ENCODE results near the gene LCAT.

LCAT gene

DNA sequence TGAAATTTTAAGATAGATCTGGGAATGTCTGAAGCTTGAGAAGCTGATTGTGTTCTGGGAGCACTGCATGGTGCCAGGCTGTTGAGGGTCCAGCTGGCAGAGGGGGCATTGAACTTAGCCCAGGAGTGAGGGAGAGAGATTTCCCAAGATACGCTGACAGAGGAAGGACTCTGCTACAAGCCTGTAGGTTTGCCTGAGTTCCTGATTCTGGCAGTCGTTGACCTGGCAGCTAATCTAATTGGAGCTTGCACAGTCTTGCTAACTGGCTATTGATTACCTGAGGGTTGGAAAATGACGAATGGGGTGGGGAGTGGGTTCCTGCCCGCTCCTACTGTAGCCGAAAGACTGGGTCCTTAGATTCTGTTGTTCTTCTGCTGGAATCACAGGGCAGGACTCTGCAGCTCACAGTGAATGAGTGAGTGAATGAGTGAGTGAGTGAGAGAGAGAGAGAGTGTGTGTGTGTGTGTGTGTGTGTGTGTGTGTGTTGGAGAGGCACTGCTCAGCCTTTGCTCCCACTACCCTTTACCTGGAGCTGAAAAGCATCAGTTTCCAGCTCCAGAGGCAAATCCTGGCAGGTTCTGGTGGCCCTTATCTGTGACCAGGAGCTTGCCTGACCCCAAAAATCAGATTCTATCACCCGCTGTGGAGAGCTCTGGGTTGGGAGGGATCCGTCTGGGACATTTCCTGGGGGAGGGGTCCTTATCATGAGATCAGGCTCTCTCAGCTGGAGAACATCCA is 29.0 kb downstream of the LCAT start:
- TF ChIP-seq ZNF274 (IDR thresholded peaks at IDR 0.05; ENCODE audit: low read depth, low read length) (no peak), SUZ12 (IDR thresholded peaks at IDR 0.05; ENCODE audit: extremely low read depth, insufficient read depth, insufficient read length) (no peak), YY1 (IDR thresholded peaks at IDR 0.05; ENCODE audit: insufficient read depth, insufficient read length) (no peak)
- Histone ChIP-seq H3K9me3 (ENCODE audit: insufficient read depth, low read length) (no peaks in the 10 kb centered on the region), H3K4me3 (ENCODE audit: insufficient read length, low read depth) (no peak overlapping the region), H3K27me3 (ENCODE audit: insufficient read depth, insufficient read length) (no peaks in the 10 kb centered on the region), H3K9ac (ENCODE audit: insufficient read length, low read depth) (peak overlapping the region; percentile 50), H3K4me1 (ENCODE audit: insufficient read depth, insufficient read length) (peaks cover 29% of the 10 kb centered on the region), H3K36me3 (ENCODE audit: insufficient read depth, insufficient read length, low read length) (peaks cover 52% of the 10 kb centered on the region)
- no peak for DNase-seq (ENCODE audit: low read depth, low spot score)

DNA sequence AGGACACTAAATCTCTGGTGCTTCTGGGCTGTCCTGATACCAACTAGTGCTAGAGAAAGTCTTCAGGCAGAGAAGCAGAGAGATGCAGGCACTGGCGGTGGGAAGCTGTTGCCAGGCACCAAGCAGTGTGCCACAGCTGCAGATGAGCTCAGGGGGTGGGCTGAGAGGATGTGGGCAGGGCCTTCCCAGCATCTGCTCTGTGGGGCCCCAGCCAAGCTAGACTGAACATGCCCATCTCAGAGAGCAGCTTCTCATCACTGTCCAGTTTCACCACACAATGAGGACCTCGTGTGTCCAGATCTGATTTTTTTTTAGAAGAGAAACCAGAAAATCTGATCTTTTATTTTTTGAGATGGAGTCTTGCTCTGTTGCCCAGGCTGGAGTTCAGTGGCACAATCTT is 33.8 kb downstream of the LCAT start:
- no peak for TF ChIP-seq YY1 (IDR thresholded peaks at IDR 0.05; ENCODE audit: insufficient read depth, insufficient read length)
- TF ChIP-seq ZNF274 (IDR thresholded peaks at IDR 0.05; ENCODE audit: low read depth, low read length): no peak
- no peak for TF ChIP-seq SUZ12 (IDR thresholded peaks at IDR 0.05; ENCODE audit: extremely low read depth, insufficient read depth, insufficient read length)
- Histone ChIP-seq H3K9me3 (ENCODE audit: insufficient read depth, low read length) (no peaks in the 10 kb centered on the region), H3K36me3 (ENCODE audit: insufficient read depth, insufficient read length, low read length) (peaks cover 40% of the 10 kb centered on the region), H3K4me1 (ENCODE audit: insufficient read depth, insufficient read length) (peaks cover 6% of the 10 kb centered on the region), H3K27me3 (ENCODE audit: insufficient read depth, insufficient read length) (no peaks in the 10 kb centered on the region), H3K4me3 (ENCODE audit: insufficient read length, low read depth) (no peak overlapping the region), H3K9ac (ENCODE audit: insufficient read length, low read depth) (no peak overlapping the region)
- no peak for DNase-seq (ENCODE audit: low read depth, low spot score)

DNA sequence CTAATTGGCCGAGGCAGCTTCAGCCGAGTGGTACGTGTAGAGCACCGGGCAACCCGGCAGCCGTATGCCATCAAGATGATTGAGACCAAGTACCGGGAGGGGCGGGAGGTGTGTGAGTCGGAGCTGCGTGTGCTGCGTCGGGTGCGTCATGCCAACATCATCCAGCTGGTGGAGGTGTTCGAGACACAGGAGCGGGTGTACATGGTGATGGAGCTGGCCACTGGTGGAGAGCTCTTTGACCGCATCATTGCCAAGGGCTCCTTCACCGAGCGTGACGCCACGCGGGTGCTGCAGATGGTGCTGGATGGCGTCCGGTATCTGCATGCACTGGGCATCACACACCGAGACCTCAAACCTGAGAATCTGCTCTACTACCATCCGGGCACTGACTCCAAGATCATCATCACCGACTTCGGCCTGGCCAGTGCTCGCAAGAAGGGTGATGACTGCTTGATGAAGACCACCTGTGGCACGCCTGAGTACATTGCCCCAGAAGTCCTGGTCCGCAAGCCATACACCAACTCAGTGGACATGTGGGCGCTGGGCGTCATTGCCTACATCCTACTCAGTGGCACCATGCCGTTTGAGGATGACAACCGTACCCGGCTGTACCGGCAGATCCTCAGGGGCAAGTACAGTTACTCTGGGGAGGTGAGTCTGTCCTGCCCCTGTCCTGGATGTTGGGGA is 34.7 kb downstream of the LCAT start:
- Histone ChIP-seq H3K9me3 (ENCODE audit: insufficient read depth, low read length) (no peaks in the 10 kb centered on the region), H3K9ac (ENCODE audit: insufficient read length, low read depth) (no peak overlapping the region), H3K4me1 (ENCODE audit: insufficient read depth, insufficient read length) (no peaks in the 10 kb centered on the region), H3K4me3 (ENCODE audit: insufficient read length, low read depth) (no peak overlapping the region), H3K27me3 (ENCODE audit: insufficient read depth, insufficient read length) (no peaks in the 10 kb centered on the region), H3K36me3 (ENCODE audit: insufficient read depth, insufficient read length, low read length) (peaks cover 40% of the 10 kb centered on the region)
- TF ChIP-seq YY1 (IDR thresholded peaks at IDR 0.05; ENCODE audit: insufficient read depth, insufficient read length): no peak
- TF ChIP-seq SUZ12 (IDR thresholded peaks at IDR 0.05; ENCODE audit: extremely low read depth, insufficient read depth, insufficient read length): no peak
- no peak for TF ChIP-seq ZNF274 (IDR thresholded peaks at IDR 0.05; ENCODE audit: low read depth, low read length)
- DNase-seq (ENCODE audit: low read depth, low spot score): no peak

DNA sequence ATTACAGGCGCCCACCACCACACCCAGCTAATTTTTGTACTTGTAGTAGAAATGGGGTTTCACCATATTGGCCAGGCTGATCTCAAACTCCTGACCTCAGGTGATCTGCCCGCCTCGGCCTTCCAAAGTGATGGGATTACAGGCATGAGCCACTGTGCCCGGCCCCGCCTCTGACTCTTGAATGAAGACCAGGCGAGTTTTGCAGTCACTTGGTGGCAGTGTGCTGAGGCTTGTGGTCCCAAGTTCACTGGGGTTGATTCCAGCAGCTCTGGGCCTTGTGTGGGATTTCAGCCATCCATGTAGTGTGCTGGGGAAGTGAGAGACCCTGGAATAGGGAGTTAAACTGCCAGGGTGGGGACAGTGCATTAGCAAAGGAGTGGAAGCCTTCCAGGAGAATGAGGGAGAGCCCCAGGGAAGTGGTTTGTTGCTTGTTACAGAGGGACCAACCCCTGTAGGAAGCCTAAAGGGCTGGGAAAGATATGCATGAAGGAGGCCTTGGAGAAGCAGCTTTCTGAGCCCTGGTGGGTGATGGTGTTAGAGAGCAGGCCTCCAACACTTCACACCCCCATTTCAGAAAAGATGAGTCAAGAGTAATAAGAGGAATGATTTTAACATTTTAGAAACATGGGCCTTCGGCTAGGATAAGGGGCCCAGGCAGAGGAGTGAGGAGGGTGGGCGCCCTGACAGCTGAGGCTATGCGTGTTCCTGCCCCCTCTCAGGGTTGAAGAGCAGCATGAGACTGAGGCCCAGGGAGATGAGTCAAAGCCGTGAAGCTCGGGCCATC is 36.3 kb downstream of the LCAT start:
- H3K36me3 ChIP-seq (ENCODE audit: insufficient read depth, insufficient read length, low read length): peaks cover 50% of the 10 kb centered on the region
- H3K4me3 ChIP-seq (ENCODE audit: insufficient read length, low read depth): no peak overlapping the region
- no peak for DNase-seq (ENCODE audit: low read depth, low spot score)
- H3K4me1 ChIP-seq (ENCODE audit: insufficient read depth, insufficient read length): no peaks in the 10 kb centered on the region
- no peak overlapping the region for H3K9ac ChIP-seq (ENCODE audit: insufficient read length, low read depth)
- no peaks in the 10 kb centered on the region for H3K27me3 ChIP-seq (ENCODE audit: insufficient read depth, insufficient read length)
- TF ChIP-seq YY1 (IDR thresholded peaks at IDR 0.05; ENCODE audit: insufficient read depth, insufficient read length) (no peak), SUZ12 (IDR thresholded peaks at IDR 0.05; ENCODE audit: extremely low read depth, insufficient read depth, insufficient read length) (no peak), ZNF274 (IDR thresholded peaks at IDR 0.05; ENCODE audit: low read depth, low read length) (no peak)
- no peaks in the 10 kb centered on the region for H3K9me3 ChIP-seq (ENCODE audit: insufficient read depth, low read length)

DNA sequence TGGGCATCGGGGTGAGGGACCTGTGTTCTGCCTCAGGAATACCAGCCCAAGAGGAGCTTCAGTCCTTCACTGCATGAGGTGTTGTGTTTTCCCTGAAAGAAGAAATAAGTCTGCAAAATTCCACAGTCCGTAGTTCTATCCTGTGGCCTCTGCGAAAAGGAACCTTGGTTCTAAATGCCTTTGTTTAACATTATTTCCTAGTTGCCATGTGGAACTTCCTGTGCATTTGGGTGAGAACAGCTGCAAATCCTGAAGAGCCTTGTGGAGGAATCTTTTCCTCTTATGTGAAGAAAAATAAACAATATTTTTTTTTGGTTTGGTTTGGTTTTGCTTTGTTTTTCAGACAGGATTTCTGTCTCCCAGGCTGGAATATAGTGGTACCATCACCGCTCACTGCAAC is 41.1 kb downstream of the LCAT start:
- no peak for DNase-seq (ENCODE audit: low read depth, low spot score)
- TF ChIP-seq YY1 (IDR thresholded peaks at IDR 0.05; ENCODE audit: insufficient read depth, insufficient read length) (no peak), SUZ12 (IDR thresholded peaks at IDR 0.05; ENCODE audit: extremely low read depth, insufficient read depth, insufficient read length) (no peak), ZNF274 (IDR thresholded peaks at IDR 0.05; ENCODE audit: low read depth, low read length) (no peak)
- Histone ChIP-seq H3K4me1 (ENCODE audit: insufficient read depth, insufficient read length) (no peaks in the 10 kb centered on the region), H3K9ac (ENCODE audit: insufficient read length, low read depth) (no peak overlapping the region), H3K36me3 (ENCODE audit: insufficient read depth, insufficient read length, low read length) (peaks cover 17% of the 10 kb centered on the region), H3K27me3 (ENCODE audit: insufficient read depth, insufficient read length) (no peaks in the 10 kb centered on the region), H3K9me3 (ENCODE audit: insufficient read depth, low read length) (no peaks in the 10 kb centered on the region), H3K4me3 (ENCODE audit: insufficient read length, low read depth) (no peak overlapping the region)

DNA sequence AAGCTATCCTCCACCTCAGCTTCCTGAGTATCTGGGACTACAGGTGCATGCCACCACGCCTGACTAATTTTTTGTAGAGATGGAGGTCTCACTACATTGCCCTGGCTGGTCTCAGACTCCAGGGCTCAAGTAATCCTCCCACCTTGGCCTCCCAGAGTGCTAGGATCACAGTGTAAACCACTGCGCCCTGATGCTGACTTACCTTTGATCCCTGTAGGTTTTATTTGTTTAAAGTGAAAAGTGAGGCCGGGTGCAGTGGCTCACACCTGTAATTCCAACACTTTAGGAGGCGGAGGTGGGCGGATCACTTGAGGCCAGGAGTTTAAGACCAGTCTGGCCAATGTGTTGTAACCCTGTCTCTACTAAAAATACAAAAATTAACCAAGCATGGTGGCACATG is 42.2 kb downstream of the LCAT start:
- Histone ChIP-seq H3K4me1 (ENCODE audit: insufficient read depth, insufficient read length) (no peaks in the 10 kb centered on the region), H3K4me3 (ENCODE audit: insufficient read length, low read depth) (no peak overlapping the region), H3K27me3 (ENCODE audit: insufficient read depth, insufficient read length) (no peaks in the 10 kb centered on the region), H3K9ac (ENCODE audit: insufficient read length, low read depth) (no peak overlapping the region), H3K9me3 (ENCODE audit: insufficient read depth, low read length) (no peaks in the 10 kb centered on the region), H3K36me3 (ENCODE audit: insufficient read depth, insufficient read length, low read length) (peaks cover 25% of the 10 kb centered on the region)
- TF ChIP-seq SUZ12 (IDR thresholded peaks at IDR 0.05; ENCODE audit: extremely low read depth, insufficient read depth, insufficient read length): no peak
- no peak for TF ChIP-seq ZNF274 (IDR thresholded peaks at IDR 0.05; ENCODE audit: low read depth, low read length)
- TF ChIP-seq YY1 (IDR thresholded peaks at IDR 0.05; ENCODE audit: insufficient read depth, insufficient read length): no peak
- DNase-seq (ENCODE audit: low read depth, low spot score): no peak

DNA sequence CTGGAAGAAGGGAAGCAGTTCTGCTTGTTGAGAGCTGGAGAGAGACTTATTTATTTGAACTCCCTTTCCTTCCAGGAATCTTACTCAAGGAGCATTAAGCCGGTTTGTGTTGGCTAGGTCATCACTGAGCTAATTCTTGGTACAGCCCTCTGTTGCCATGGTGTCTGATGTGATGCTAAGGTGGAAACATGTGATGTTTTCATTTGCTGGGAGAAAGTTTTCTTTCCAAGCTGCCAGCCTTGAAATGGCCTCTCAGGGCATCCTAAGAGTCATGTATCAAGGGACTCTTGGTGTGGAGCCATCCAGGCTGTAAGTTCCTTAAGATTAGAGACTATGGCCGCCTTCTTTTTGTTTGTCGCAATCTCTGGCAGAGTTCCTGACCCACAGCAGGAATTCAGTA is 46.7 kb downstream of the LCAT start:
- no peaks in the 10 kb centered on the region for H3K27me3 ChIP-seq (ENCODE audit: insufficient read depth, insufficient read length)
- no peak overlapping the region for H3K4me3 ChIP-seq (ENCODE audit: insufficient read length, low read depth)
- no peaks in the 10 kb centered on the region for H3K9me3 ChIP-seq (ENCODE audit: insufficient read depth, low read length)
- no peak overlapping the region for H3K9ac ChIP-seq (ENCODE audit: insufficient read length, low read depth)
- TF ChIP-seq ZNF274 (IDR thresholded peaks at IDR 0.05; ENCODE audit: low read depth, low read length): no peak
- no peak for TF ChIP-seq YY1 (IDR thresholded peaks at IDR 0.05; ENCODE audit: insufficient read depth, insufficient read length)
- TF ChIP-seq SUZ12 (IDR thresholded peaks at IDR 0.05; ENCODE audit: extremely low read depth, insufficient read depth, insufficient read length): no peak
- H3K36me3 ChIP-seq (ENCODE audit: insufficient read depth, insufficient read length, low read length): peaks cover 16% of the 10 kb centered on the region
- no peaks in the 10 kb centered on the region for H3K4me1 ChIP-seq (ENCODE audit: insufficient read depth, insufficient read length)
- no peak for DNase-seq (ENCODE audit: low read depth, low spot score)
